Spleen (tissue), 7 donors: ENCODE data around the gene RAB11A.

Experiments used
- CTCF ChIP-seq, 11 experiments: fragments of 200-600 bp in 7 of 11; fragments of 450-650 bp in 4 of 11; sonication (generic) in 4 of 11; IDR thresholded peaks in 8 of 11; conservative IDR thresholded peaks in 3 of 11; 1 replicate in 7 of 11; 2 replicates in 4 of 11; pipeline versions ENCODE4 v1.4.0 to v1.8.0; 2016 to 2021; ENCODE audit warnings: antibody characterized with exemption in 11 of 11, inconsistent platforms in 4 of 11, mild to moderate bottlenecking in 1 of 11
- POLR2AphosphoS5 ChIP-seq, 3 donors: sonication (generic); formaldehyde crosslinking; IDR thresholded peaks; one replicate each; pipeline ENCODE4 v1.5.1; 2017; ENCODE audit warnings: antibody characterized with exemption in 3 of 3
- donor health status: DM: no; HTN: no; CAD: no; lungs with moderate emphysema.
- donor health status: DM: no; HTN: no; CAD: no.
- donor health status: DM: no; HTN: no; CAD: no.

DNA sequence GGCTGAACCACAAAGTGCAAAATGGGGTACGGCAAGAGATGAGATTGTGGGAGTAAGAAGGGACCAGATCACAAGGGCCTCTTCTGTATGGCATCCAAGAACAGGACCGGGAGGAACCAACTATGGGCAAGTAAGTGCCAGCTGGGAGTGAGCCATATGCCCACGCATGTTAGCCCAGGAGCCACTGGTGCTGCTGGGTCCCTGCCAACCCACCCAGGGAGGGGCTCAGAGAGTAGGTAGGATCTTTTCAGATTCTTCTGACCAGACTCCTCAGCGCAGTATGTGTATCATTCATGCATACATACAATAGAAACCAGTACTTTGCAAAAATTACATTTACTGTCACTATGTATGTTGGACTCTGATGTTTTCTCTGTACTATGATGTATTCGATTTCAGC lies 54.0 kb downstream of the RAB11A start:
- TF ChIP-seq CTCF (IDR thresholded peaks at IDR 0.05 in 8 of 11, conservative IDR thresholded peaks at IDR 0.05 in 3 of 11) (no peak), POLR2AphosphoS5 (IDR thresholded peaks at IDR 0.05) (no peak)
